KG1 (cell line): ENCODE data around the gene TPBGL.

Experiments used
- DNase-seq: peaks from one replicate; lab custom pipeline; 2025; lab: John Stamatoyannopoulos, UW

The TPBGL gene

DNA sequence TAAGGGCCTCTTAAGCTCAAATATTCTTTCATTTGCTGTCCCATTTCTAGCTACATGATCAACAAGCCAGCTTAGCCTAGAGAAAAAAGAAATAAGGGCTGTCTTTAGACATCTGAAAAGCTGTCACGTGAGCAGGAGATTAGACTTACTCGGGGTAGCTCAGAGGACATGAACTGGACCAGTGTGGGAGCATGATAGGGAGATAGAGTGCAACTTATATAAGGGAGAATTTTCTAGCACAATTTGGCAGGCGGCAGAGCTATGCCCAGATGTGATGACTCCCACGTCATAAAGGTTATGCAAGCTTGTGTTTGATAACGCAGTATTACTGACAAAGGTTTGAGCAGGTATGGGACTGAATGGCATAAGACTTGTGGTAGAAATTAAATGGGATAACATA is 28.2 kb upstream of the TPBGL start:
- no peak for DNase-seq

- DNase-seq: peak; percentile 89
Observed at GRCh38 chr11:75214411-75214821, 26.2 kb upstream of the TPBGL start.

DNA sequence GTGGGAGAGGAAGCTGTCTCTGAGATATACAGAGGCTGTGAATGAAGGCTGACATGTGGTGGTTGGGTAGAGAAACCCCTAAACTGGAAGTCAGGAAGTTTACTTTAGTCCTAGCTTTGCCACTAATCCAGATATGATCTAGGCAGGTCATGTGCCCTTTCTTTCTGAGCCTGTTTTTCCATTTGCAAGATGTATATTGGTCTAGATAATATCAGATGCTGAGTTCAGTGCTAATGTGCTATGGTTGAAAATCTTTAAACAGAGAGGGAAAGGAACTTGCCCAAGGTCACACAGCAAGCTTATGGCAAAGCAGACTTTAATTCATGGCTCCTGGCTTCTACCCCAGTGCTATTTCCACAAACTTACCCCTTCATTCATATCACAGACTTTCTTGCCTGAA is 25.7 kb upstream of the TPBGL start:
- DNase-seq: no peak

- no peak for DNase-seq
Observed at GRCh38 chr11:75219869-75220268, 20.7 kb upstream of the TPBGL start.

DNA sequence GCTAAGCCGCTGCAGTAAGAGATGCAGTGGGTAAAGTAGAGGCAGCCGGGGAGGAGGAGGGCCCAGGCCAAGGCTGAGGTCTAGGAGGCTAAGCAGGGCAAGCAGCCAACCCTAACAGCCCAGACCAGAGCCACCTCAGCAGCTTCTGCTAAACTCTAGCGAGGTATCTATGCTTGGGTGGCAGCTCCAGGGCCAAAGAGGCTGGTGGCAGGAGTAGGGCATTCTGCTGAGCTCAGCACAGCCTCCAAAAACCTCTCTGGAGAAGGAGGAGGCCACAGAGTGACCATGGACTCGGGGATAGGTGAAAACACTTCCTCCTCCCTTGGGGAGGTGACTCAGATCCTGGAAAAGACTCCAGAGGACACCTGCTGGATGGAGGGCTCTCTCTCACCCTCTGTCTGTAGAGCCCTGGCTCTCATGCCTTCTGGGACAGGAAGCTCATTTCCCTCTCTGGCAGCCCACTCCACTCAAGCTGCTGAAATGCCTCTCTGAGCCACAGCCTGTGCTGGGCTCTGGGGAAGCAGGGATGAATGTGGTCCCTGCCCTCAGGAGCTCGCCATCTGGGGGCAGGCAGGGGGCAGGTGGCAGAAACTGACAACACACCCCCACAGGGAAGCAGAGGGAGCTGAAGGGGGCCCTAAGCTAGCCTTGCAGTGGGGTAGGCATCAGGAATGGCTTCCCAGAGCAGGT is 16.5 kb upstream of the TPBGL start:
- no peak for DNase-seq

GRCh38 chr11:75225794-75226193 is 14.8 kb upstream of the TPBGL start:
- no peak for DNase-seq

DNA sequence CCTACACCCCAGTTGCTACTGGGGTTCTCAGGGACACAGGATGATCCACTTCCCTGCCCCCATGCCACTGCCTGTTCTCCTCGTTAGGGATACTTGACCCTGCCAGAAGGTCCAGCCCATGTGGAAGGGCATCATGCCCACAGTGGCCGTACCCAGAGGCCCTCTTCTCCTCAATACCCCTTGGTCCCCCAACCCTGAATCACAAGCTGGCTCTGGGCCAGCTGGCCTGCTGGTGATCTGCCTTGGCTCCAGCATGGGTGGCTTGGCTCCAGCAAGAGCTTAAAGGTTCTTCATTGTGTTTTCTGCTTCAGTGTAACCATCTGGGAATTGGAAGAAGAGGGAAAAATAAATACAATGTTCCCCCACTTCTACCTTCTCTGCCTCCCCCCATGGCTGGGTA is 11.1 kb upstream of the TPBGL start:
- no peak for DNase-seq

GRCh38 chr11:75230621-75231020 is 10.0 kb upstream of the TPBGL start:
- no peak for DNase-seq

DNA sequence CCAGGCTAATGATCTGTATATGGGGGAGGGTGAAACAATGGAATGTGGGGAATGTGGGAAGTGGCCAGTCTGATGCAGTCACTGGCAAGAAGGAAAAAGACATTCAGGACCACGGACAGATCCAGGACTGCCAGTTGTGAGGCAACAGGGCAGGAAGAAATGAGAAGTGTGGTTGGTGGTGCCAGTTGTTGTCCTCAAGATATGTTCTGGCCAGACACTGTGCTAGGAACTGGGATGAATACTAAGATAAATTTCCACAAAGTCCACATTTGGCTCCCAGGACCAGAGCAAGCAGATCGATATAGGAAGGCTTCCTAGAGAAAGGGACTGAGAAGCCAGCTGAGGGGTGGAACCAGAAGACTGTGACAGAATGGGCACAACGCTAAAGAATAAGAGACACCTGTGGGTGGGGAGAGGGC is 6.8 kb upstream of the TPBGL start:
- peak; percentile 46 for DNase-seq

- DNase-seq: no peak
Observed at GRCh38 chr11:75236062-75236461, 4.5 kb upstream of the TPBGL start.

- no peak for DNase-seq
Observed at GRCh38 chr11:75237050-75237449, 3.5 kb upstream of the TPBGL start.

DNA sequence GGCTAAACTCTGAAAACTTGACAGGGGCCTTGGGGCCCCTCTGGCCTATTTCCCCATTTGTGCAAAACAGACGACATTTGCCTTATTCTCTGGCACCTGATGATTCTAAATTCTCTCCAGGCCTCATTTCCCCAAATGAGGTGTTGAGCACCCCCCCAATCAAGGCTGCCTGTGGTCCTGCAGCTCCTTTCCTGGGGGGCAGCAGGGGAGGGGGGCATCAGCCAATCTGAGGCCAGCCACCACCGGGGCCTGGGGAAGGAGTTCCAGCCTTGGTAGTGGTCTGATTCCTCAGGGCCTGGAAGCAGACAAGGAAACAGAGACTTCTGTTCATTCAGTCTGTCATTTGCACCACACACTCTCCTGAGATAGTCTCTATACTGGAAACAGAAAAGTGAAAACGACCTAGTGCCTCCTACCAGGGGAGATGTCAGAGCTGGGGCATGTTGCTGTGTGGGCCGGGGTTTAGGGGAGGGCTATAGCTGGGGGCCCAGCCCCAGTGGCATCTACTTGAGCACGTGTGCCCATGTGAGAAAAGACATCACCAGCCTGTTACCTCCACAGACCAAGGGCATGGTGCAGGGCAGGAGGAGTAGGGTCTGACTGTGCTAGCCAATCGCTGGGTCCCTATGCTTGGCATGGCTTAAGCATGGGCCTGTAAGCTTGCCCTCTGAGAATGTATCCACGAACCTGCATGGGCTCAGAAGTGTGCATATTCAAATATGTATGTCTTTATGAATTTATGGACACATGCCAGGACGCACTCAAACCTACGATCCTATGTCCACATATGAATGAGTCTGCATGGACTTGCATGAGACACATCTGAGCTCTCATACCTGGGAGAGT is 1.8 kb upstream of the TPBGL start:
- DNase-seq: no peak

DNA sequence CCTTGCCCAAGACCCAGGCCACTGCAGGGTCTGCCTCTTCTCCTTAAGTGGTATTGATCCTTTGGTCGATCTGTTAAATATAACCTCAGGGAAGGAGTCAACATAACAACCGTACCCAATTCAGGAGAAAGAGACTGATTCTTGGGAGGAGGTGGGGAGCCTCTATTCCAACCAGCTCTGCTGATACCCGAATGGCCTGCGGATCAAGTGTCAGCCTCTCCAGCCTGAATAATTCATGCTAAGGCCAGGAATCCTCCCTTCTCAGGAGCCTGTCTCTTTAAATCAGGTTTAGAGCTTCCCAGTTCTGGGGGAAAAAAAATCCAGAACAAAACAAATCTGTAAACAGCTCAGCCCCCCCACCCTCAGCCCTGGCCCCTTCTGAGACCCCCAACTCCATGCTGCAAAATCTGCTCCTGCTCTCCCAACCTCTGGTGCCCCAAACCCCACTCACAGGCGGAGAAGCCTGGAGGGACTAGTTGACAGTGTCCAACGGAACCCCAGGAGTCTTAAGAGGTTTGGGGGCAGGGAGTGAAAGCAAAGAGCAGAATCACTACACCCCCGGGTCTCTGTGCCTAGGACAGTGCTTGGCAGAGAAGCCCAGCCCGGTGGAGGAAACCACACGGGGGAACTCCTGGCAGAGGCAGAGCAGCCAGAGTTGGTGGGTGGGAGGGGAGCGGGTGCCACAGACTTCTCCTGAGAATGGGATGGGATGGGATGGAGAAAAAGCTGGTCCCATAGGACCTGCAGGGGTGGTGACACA is 863 bp upstream of the TPBGL start:
- DNase-seq: no peak

DNA sequence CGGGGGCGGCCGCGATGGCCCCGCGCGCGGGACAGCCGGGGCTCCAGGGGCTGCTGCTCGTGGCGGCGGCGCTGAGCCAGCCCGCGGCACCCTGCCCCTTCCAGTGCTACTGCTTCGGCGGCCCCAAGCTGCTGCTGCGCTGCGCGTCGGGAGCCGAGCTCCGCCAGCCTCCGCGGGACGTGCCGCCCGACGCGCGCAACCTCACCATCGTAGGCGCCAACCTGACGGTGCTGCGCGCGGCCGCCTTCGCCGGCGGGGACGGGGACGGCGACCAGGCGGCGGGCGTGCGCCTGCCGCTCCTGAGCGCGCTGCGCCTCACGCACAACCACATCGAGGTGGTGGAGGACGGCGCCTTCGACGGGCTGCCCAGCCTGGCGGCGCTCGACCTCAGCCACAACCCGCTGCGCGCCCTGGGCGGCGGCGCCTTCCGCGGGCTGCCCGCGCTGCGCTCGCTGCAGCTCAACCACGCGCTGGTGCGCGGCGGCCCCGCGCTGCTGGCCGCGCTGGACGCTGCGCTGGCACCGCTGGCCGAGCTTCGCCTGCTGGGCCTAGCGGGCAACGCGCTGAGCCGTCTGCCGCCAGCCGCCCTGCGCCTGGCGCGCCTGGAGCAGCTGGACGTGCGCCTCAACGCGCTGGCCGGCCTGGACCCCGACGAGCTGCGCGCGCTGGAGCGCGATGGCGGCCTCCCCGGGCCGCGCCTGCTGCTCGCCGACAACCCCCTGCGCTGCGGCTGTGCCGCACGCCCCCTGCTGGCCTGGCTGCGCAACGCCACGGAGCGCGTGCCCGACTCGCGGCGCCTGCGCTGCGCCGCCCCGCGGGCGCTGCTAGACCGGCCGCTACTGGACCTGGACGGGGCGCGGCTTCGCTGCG is 697 bp downstream of the TPBGL start:
- DNase-seq: peak; percentile 64

DNA sequence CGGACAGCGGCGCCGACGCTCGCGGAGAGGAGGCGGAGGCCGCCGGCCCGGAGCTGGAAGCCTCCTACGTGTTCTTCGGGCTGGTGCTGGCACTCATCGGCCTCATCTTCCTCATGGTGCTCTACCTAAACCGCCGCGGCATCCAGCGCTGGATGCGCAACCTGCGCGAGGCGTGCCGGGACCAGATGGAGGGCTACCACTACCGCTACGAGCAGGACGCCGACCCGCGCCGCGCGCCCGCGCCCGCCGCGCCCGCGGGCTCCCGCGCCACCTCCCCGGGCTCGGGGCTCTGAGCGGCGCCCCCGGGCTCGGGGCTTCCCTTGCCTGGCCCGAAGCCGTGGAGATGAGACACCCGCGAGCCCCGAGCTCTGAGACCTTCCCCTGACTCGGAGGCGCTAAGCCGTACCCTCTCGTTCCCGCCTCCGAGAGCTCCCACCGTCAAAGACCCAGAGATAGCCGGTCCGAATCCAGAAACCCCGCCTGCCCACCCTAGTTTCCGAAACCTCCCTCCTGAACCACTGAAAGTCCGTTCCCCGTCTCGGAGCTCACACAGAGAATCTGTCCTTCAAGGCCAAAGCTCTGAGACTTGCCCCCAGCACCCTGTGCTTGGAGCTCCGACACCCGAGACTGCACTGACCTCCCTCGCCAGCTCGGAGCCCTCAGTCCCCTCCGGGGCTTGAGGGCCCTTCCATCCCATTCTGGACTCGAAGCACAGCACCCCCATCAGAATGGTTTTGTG is 1.5 kb downstream of the TPBGL start:
- no peak for DNase-seq

GRCh38 chr11:75242722-75243600 is 2.4 kb downstream of the TPBGL start:
- DNase-seq: no peak

- DNase-seq: no peak
Observed at GRCh38 chr11:75244052-75244814, 3.7 kb downstream of the TPBGL start.

DNA sequence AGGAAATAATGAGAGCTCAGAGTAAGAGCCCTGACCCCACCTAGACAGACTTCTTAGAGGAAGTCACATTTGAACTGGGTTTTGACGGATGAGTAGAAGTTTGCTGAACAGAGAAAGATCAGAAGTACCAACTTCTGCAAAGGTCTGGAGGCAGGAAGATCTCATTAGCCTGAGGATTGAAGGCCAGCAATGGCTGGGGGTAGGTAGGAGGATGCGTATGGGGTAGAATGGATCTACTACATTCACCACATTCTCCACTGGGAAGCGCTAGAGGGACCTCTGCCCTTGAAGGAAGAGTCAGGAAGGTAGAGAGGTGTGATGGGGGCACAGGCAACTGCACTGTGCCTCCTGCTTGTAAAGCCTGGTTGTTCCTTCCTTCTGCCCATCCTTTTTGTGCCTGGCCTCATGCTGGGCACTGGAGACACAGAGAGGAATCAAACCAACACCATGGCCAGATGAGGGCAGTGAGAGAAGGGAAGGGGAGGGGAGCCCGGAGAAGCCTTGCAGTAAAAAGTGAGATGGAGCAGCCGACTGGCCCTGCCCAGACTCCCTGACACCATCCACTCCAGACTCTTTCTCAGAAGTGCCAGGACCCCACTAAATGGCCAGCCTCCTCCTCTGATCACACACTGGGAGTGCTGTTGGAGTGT is 4.9 kb downstream of the TPBGL start:
- no peak for DNase-seq
